HepG2 (cell line): ENCODE data around the gene PDIA5. TPM values are rescaled to one million over a fixed set of nuclear protein-coding genes. Genes with fewer than 3 reads are reported as not detected.

Source experiments
- ATAC-seq: fragments of 200-7000 bp; cut with Tn5 transposase; 3 replicates; pipeline ENCODE4 v1.9.1; 2020; ENCODE audit warnings: mild to moderate bottlenecking, moderate library complexity
- BruUV-seq: library from RNA; stranded (reverse); fragments of 400-500 nt; replicated peaks from 2 replicates; lab custom pipeline; 2021; lab: Mats Ljungman, UMichigan
- CTCF ChIA-PET: fragments of 300-600 bp; formaldehyde crosslinking; extraction: SDS; loops from one replicate; lab custom pipeline; 2021; ENCODE audit warnings: low total read pairs, inconsistent platforms, low intra/inter-chr PET ratio; lab: Yijun Ruan, JAX
- POLR2A ChIA-PET: fragments of 350-600 bp; sonication (Branson Sonifier 250); formaldehyde crosslinking; loops from one replicate; lab custom pipeline; 2020; ENCODE audit warnings: antibody characterized with exemption, inconsistent platforms; lab: Yijun Ruan, JAX
- DNase-seq: peaks from one replicate; pipeline ENCODE4 v3.0.0-alpha.2; 2015; ENCODE audit warnings: low spot score
- FAIRE-seq: peaks from 3 replicates; lab custom pipeline; 2011; peaks lifted over from hg19 to GRCh38; lab: Jason Lieb, UNC
- H2AFZ ChIP-seq: one replicate; pipeline ENCODE4 v1.6.1; 2011; ENCODE audit warnings: low read length, inconsistent platforms
- H3K27ac ChIP-seq: fragments of 300-600 bp; 3 replicates; pipeline ENCODE4 v1.8.0; 2011; ENCODE audit warnings: mixed run types, mild to moderate bottlenecking, mixed read lengths, low read length, inconsistent platforms; ENCODE audit not compliant: insufficient read depth; ENCODE audit errors: extremely low read length
- H3K27me3 ChIP-seq, 2 experiments: fragments of 200-600 bp in 1 of 2; 2 replicates in 1 of 2; 3 replicates in 1 of 2; pipeline versions ENCODE4 v1.6.0 to v1.8.0; 2011; ENCODE audit warnings: low read length in 2 of 2, mild to moderate bottlenecking in 2 of 2, moderate library complexity in 2 of 2, inconsistent platforms in 1 of 2; ENCODE audit not compliant: insufficient read depth in 2 of 2, control insufficient read depth in 1 of 2
- H3K36me3 ChIP-seq, 2 experiments: fragments of 200-600 bp in 1 of 2; replicated peaks in 1 of 2; 2 replicates in 1 of 2; 3 replicates in 1 of 2; pipeline versions ENCODE4 v1.5.1 to v1.8.0; 2011; ENCODE audit warnings: low read length in 2 of 2, inconsistent platforms in 1 of 2; ENCODE audit not compliant: insufficient read depth in 2 of 2, control insufficient read depth in 1 of 2
- H3K4me1 ChIP-seq: 2 replicates; pipeline ENCODE4 v1.5.1; 2012; ENCODE audit warnings: low read length, inconsistent platforms; ENCODE audit not compliant: insufficient read depth
- H3K4me2 ChIP-seq: 2 replicates; pipeline ENCODE4 v1.6.0; 2011; ENCODE audit warnings: low read depth, low read length, inconsistent platforms
- H3K4me3 ChIP-seq, 3 experiments: fragments of 200-600 bp in 1 of 3; sonication (generic), shearing (Covaris generic) in 1 of 3; replicated peaks in 1 of 3; 2 replicates each; pipeline ENCODE4 v1.5.1; 2011 to 2016; ENCODE audit warnings: low read length in 3 of 3, inconsistent platforms in 2 of 3, low read depth in 2 of 3, mild to moderate bottlenecking in 2 of 3, control low read depth in 1 of 3, mixed read lengths in 1 of 3; ENCODE audit not compliant: insufficient read depth in 1 of 3
- H3K79me2 ChIP-seq: one replicate; pipeline ENCODE4 v1.6.1; 2011; ENCODE audit warnings: low read length, inconsistent platforms; ENCODE audit not compliant: insufficient read depth
- H3K9ac ChIP-seq: 2 replicates; pipeline ENCODE4 v1.6.0; 2011; ENCODE audit warnings: mild to moderate bottlenecking, low read depth, low read length, inconsistent platforms; ENCODE audit not compliant: insufficient read depth
- H3K9me3 ChIP-seq: 2 replicates; pipeline ENCODE4 v1.5.1; 2012; ENCODE audit warnings: mild to moderate bottlenecking, low read length
- H4K20me1 ChIP-seq: 2 replicates; pipeline ENCODE4 v1.6.0; 2011; ENCODE audit warnings: inconsistent platforms, mild to moderate bottlenecking, low read length, moderate library complexity; ENCODE audit not compliant: insufficient read depth
- FOSL2 ChIP-seq: sonication (generic); formaldehyde crosslinking; IDR thresholded peaks from 2 replicates; pipeline ENCODE4 v1.4.0; 2020; ENCODE audit warnings: missing genetic modification reagents
- RAD51 ChIP-seq: fragments of 450-650 bp; IDR thresholded peaks from 2 replicates; pipeline ENCODE4 v1.6.1; 2016; ENCODE audit warnings: borderline replicate concordance
- WGBS: methylation state at CpG from one replicate; pipeline ENCODE4 v1.1.6; 2017; ENCODE audit warnings: low lambda C conversion rate; 5-methylcytosine and 5-hydroxymethylcytosine counted together
- in situ Hi-C: cut with HindIII; loops from 2 replicates; pipeline ENCODE4 v1.10.0; 2017; ENCODE audit warnings: low pct_unique_long_range_greater_than_20kb; ENCODE audit not compliant: extremely low pct_ligation_motif_present
- intact Hi-C: fragments of 100-400 bp; cut with micrococcal nuclease; formaldehyde crosslinking; loops from one replicate; pipeline ENCODE4 v1.10.0; 2022; ENCODE audit not compliant: unreplicated experiment
- polyA plus RNA-seq, 8 experiments: library from polyadenylated mRNA; depleted of rRNA in 3 of 8; stranded (reverse) in 7 of 8; unstranded in 1 of 8; fragments of >200 nt; fragmentation: Illumina TruSeq in 4 of 8; extraction: Trizol in 4 of 8; gene quantifications; 2 replicates each; pipeline versions ENCODE4 v1.2.1 to v1.2.3, GENCODE V29; 2011 to 2016; ENCODE audit warnings: low read depth in 4 of 8, missing spikeins in 1 of 8, mixed read lengths in 1 of 8; ENCODE audit not compliant: insufficient read depth in 1 of 8
- total RNA-seq, 5 experiments: library from RNA; depleted of rRNA; stranded (reverse); fragments of >200 nt; fragmentation: Illumina TruSeq; extraction: Trizol; gene quantifications; 2 replicates each; pipeline ENCODE4 v1.2.3, GENCODE V29; 2016; ENCODE audit warnings: low read depth in 1 of 5
- TF ChIP-seq, protein P1 (sequence below), 2 experiments: sonication (generic) in 1 of 2; formaldehyde crosslinking in 1 of 2; IDR thresholded peaks; 2 replicates each; pipeline versions ENCODE4 v1.5.1 to v1.6.1; 2011 to 2020; ENCODE audit warnings: borderline replicate concordance in 1 of 2, low read depth in 1 of 2, low read length in 1 of 2, mild to moderate bottlenecking in 1 of 2, missing genetic modification reagents in 1 of 2, moderate library complexity in 1 of 2
- TF ChIP-seq, protein P2 (sequence below): sonication (generic); formaldehyde crosslinking; IDR thresholded peaks from 2 replicates; pipeline ENCODE4 v1.4.0; 2020; ENCODE audit warnings: missing genetic modification reagents, borderline replicate concordance

PDIA5 gene
- total and polyA plus RNA-seq, 2 of the 13 experiments (the other 11 are each of a cell fraction or from before 2014, with no cell fraction given) = 51.3 to 74.3 TPM

DNA sequence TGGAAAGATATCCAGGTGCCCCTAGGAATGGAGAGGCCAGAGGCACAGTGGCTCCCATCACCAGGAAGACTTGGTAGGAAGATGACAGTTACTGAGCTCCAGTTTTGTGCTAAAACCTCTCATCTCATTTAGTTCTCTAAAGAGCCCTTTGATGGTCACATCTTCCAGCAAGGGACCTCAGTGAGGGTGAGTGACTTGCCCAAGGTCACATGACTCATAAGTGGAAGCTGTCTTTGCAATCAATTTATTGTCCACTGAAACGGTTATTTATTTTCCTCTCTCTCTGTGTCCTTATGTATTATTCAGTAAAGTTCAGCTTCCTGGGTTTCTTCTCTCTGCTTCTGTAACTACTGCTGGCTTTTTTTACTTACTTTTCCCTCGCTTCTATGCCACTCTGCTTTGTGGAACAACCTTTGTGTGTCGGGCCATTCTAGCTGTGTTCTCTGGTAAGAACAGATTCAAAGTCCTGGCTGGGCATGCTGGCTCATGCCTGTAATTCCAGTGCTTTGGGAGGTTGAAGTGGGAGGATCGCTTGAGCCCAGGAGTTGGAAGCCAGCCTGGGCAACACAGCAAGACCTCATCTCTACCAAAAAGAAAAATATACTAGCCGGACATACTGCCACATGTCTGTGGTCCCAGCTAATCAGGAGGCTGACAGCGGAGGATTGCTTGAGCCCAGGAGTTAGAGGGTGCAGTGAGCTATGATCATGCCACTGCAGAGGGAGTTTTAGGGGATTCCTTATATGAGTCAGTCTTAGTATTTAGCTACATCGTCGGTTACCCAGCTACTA, 55.9 kb downstream of the PDIA5 start:
- H3K36me3 ChIP-seq = peaks cover 44 to 92% of the 10 kb centered on the region in 2 experiments
- no peak overlapping the region for H3K4me2 ChIP-seq
- POLR2A ChIA-PET = no interaction called here
- TF ChIP-seq RAD51 (0 out of 2 replicates have a peak, but pooled peaks have one; percentile 10), FOSL2 (CRISPR knock-in tag) (peak; percentile 76)
- TF ChIP-seq, protein P1, sequence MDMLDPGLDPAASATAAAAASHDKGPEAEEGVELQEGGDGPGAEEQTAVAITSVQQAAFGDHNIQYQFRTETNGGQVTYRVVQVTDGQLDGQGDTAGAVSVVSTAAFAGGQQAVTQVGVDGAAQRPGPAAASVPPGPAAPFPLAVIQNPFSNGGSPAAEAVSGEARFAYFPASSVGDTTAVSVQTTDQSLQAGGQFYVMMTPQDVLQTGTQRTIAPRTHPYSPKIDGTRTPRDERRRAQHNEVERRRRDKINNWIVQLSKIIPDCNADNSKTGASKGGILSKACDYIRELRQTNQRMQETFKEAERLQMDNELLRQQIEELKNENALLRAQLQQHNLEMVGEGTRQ (IDR thresholded peaks at IDR 0.05; ENCODE audit: low read depth, low read length) = 0 out of 2 replicates have a peak, but pooled peaks have one; percentile 26
- TF ChIP-seq, protein P1 (CRISPR knock-in tag; IDR thresholded peaks at IDR 0.05; ENCODE audit: borderline replicate concordance) = no peak
- TF ChIP-seq, protein P2, sequence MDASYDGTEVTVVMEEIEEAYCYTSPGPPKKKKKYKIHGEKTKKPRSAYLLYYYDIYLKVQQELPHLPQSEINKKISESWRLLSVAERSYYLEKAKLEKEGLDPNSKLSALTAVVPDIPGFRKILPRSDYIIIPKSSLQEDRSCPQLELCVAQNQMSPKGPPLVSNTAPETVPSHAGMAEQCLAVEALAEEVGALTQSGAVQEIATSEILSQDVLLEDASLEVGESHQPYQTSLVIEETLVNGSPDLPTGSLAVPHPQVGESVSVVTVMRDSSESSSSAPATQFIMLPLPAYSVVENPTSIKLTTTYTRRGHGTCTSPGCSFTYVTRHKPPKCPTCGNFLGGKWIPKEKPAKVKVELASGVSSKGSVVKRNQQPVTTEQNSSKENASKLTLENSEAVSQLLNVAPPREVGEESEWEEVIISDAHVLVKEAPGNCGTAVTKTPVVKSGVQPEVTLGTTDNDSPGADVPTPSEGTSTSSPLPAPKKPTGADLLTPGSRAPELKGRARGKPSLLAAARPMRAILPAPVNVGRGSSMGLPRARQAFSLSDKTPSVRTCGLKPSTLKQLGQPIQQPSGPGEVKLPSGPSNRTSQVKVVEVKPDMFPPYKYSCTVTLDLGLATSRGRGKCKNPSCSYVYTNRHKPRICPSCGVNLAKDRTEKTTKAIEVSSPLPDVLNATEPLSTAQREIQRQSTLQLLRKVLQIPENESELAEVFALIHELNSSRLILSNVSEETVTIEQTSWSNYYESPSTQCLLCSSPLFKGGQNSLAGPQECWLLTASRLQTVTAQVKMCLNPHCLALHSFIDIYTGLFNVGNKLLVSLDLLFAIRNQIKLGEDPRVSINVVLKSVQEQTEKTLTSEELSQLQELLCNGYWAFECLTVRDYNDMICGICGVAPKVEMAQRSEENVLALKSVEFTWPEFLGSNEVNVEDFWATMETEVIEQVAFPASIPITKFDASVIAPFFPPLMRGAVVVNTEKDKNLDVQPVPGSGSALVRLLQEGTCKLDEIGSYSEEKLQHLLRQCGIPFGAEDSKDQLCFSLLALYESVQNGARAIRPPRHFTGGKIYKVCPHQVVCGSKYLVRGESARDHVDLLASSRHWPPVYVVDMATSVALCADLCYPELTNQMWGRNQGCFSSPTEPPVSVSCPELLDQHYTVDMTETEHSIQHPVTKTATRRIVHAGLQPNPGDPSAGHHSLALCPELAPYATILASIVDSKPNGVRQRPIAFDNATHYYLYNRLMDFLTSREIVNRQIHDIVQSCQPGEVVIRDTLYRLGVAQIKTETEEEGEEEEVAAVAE = no peak
- TF ChIP-seq, all 625 proteins: peak for 3
- Histone ChIP-seq H3K27me3 (no peaks in the 10 kb centered on the region), H2AFZ (no peak overlapping the region), H3K27ac (no peak overlapping the region), H4K20me1 (no peaks in the 10 kb centered on the region; the same call in none of the 2 replicates), H3K79me2 (no peaks in the 10 kb centered on the region), H3K9me3 (no peaks in the 10 kb centered on the region), H3K9ac (no peak overlapping the region), H3K4me1 (peaks cover 5% of the 10 kb centered on the region; the same call in 1 of the 2 replicates), H3K4me3 (no peak overlapping the region)
- FAIRE-seq (peak; percentile 39), ATAC-seq (no peak), DNase-seq (peak; percentile 18)
- 79% methylated on average over 8 of the region's 8 CpGs for WGBS
- intact Hi-C loops = no loop called here
- in situ Hi-C loops = no loop called here
- CTCF ChIA-PET = no interaction called here
- no TSS peak for BruUV-seq
